ENCODE results near the gene TNPO2.
"Not testable (repeated sequence)": the region's sequence is repeated elsewhere in the genome, so short reads cannot be mapped to it uniquely, and the experiment has no call there.

TNPO2 gene

DNA sequence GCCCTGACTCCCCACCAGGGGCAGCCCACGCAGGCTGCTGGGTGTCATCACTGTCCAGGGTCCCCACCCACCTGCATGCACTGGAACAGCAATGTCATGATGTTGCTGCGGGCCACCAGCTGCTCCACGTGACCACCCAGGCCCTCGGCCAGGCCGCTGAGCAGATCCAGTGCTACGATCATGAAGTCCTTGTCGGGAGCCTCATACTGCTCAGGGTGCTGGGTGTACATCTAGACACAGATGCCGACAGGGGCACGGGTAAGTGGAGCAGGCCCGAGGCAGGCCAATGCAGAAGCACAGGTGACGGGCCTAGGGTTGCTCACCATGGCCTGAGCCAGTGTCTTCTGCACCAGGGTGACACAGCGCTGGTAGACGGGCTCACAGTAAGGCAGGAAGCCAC, 18.6 kb downstream of the TNPO2 start:
- no peak for DNase-seq (ENCODE audit: low read depth)

DNA sequence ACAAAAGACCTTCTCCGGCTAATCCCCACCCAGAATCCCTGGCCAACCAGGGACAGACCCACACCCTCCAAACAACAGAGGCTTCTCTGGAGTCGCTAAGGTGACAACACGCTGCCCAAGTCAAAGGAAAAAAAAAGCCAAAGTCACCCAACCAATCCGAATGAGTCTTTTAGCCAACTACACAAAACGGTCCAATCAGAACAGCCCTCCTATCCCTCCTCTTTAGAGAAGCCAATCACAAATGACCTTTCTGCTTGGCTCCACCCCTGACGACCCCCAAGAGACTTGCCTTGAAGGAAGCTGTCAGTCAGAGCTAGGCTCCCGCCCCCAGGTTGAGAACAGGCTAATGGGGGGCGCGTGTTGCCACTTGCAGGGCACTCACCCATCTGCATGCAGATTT, 20.7 kb downstream of the TNPO2 start:
- no peak for DNase-seq (ENCODE audit: low read depth)

DNA sequence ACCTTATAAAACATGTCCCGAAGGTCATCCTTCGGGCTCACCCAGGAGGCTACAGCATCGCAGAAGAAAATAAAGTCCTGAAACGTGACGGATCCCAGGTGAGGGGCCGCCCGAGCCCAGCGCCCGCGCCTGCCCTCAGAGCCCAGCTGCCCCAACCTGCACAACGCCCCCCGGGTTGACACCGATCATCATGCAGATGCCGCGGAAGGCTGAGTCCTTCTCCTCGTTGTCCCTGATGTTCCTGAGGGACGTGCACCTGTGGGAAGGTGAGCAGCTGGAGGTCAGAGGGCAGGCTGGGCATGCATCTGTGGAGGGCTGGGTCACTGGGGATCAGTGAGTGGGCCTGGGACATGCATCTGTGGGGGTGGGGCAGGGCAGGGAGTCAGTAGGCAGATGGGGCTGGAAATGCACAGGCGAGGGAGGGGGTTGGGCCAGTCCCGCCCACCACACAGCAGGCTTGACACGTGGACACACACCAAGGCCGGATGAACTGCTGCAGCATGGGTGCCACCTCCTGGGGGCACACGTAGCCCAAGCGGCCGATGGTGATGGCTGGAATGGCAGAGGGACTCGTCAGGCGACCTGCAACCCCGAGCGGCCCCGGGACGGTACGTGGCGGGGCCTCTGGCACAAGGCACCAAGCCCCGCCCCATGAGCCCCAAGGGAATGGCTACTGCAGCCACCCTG, 22.0 kb downstream of the TNPO2 start:
- no peak for DNase-seq (ENCODE audit: low read depth)

DNA sequence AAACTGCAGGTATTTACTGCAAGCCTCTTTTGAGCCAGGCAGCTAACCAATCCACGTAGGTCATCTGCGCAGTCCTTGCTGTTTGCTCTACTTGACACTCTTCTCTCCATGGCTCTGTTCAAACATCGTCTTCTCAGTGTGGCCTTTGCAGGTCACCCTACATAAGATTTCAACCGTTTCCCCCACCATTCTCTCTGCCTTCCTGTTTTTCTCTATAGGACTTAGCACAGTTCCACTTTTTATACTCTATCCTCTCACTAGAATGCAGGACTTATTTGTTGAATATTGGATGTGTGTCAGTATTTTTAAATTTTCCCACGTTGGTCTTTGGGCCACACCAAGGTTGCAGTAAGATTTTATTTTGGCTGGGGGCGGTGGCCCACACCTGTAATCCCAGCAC, 25.6 kb downstream of the TNPO2 start:
- no peak for DNase-seq (ENCODE audit: low read depth)

DNA sequence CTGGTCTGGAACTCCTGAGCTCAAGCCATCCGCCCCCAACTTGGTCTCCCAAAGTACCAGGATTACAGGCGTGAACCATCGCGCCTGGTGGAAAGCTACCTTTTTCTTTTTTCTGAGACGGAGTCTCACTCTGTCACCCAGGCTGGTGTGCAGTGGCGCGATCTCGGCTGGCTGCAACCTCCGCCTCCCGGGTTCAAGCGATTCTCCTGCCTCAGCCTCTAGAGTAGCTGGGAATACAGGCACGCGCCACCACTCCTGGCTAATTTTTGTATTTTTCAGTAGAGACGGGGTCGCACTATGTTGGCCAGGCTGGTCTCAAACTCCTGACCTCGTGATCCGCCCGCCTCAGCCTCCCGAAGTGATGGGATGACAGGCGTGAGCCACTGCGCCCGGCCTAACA, 26.3 kb downstream of the TNPO2 start:
- DNase-seq (ENCODE audit: low read depth), result not testable (repeated sequence)

DNA sequence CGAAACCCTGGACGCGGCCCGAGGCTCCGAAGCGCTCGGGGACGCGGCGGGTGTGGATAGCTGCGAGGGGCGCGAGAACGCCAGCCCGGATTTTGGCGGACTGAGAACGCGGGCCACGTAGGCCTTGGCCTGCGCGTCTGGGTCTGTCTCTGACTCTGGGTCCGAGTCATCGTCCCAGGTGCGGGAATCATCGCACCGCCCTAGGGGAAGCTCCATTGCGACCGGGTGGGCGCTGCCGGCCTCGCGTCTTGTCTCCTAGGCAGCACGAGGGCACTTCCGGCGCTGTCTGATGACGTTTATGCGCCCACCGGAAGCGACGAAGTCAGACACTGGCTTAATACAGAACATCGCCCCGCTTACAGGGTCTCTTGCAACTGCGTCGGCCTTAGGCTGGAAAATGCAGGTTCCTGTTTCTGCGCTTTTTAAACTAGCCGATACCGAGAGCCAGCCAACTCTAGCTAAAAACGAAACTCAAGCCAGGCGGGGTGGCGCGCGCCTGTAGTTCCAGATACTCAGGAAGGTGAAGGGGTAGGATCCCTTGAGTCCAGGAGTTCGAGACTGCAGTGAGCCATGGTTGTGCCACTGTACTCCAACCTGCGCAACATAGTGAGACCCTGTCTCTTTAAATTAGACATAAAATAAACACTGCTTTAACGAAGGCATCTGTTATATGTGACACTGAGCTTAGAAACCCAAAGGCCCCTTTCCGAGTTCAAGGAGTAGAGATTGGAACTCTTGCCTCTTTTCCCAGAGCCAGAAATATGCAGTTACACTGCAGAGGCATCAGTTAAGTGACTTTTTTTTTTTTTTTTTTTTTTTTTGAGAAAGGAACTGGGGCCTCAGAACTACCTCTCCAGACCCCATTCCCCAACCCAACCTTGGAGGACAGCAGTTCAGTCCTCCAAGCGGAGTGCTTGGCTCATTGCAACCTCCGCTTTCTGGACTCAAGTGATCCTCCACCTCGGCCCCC, 27.1 kb downstream of the TNPO2 start, which contains the start of gene FBXW9:
Gene FBXW9 (minus strand): TSS at position 266 of the 970 bp plus-strand sequence. CDS start 50 bp downstream, at position 216.
- DNase-seq (ENCODE audit: low read depth), result peak; percentile 79

DNA sequence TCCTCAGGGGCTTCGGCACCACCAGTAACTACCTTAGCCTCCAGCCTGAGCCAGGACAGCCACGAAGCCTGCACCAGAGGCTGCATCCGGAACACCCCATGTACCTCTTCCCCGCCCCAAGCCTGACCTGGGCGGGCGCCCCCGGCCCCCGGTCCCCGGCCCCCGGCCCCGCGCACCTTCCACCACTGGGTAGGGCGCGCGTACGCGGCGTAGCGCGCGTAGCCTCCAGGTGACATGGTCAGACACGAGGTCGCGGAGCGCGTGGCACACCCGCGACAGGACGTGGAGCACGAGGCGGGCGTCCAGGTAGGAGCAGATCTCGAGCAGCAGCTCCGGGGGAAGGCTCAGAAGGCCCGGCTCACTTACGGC, 27.8 kb downstream of the TNPO2 start:
- no peak for DNase-seq (ENCODE audit: low read depth)

DNA sequence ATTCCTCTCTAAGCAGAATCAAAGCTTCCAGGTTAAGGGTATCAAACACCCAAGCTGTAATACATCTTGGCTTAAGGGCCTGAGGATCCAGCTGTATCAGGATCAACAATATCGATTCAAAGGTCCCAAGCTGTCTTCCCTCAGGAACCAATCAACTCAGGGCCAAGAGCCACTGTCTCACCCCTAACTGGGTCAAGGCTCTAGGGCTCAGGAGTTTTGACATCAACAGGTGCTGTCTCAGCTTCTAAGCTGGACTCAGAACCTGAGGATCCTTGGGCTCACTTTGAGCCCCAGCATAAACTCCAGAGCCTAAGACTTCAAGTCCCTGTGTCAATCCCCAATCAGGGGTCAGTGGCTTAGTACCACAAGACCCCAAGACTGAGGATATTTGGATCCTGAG, 28.2 kb downstream of the TNPO2 start:
- DNase-seq (ENCODE audit: low read depth), result no peak

DNA sequence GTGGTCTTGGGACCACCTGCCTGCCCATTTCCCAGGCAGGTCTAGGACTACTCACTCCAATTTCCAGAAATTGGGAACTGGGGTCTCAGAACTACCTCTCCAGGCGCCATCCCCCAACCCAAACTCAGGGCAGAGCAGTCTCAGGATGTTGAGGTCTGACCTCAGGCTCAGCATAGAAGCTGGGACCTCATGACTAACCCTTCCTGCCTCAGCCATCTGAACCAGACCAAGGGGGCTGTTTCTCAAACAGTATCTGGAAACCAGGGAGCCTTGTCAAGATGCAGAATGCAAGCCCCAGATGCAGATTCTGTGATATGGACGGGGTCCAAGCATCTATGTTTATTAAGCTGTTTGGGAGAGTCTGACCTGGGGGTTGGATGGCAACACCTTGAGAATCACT, 28.6 kb downstream of the TNPO2 start:
- no peak for DNase-seq (ENCODE audit: low read depth)

DNA sequence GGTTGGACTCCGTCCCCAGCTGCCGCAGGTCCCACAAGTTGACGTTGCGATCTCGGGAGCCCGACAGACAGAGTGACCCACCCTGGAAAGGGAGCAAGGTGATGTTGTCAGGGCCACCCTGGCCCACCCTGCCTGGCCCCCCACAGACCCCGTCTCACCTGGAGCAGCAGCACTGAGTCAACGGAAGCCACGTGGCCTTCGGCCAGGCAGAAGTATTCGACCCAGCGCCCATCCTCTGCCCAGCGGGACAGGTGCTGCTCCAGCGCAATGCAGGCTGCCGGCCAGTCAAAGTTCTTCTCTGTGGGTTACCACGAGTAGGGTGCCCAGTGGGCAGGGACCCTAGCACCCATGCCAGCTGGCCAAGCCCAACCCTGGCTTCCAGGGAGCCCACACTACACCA, 29.1 kb downstream of the TNPO2 start:
- DNase-seq (ENCODE audit: low read depth), result no peak

DNA sequence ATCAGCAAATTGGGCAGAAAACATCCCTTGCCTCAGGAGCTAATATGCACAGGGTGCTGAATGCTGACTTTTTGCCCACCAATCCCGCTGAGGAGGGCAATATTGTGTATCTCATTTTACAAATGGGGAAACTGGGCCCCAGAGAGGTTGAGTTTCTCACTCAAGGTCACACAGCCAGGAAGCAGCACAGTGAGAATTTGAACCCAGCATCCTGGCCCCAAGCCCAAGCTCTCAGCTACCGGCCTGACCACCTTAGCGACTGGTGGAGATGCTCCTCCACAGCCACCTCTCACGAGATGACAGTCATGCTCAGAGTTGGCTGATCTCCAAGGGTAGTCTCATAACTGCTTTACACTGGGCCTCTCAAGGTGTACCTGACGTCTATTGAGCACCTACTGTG, 30.8 kb downstream of the TNPO2 start:
- no peak for DNase-seq (ENCODE audit: low read depth)

DNA sequence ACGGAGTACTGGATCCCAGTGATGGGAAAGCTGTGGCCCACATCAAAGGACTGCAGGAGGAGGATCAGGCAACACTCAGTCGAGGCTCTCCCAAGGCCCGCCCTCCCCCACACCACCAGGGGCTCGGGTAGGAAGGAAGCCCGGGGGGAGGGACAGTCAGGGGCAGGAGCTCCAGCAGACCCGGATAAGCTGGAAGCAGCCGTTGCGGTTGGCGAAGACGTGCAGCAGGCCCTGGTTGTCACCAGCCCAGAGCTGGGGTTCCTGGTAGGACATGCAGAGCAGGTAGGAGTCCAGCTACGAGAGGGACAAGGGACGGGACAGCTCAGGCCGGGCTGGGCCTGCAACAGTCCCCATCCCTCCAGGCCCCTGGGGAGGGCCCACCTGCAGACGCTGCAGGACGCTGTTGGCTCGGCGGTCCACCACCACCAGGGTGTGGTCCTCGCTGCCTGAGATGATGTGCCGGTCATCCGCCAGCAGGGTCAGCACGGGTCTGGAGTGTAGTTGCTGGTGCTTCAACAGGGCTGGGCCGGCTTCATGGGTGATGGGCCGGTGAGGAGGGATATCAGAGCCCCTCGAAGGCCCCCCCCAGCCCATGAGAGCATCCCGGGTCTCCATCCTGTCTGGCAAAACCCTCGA, 34.0 kb downstream of the TNPO2 start:
- DNase-seq (ENCODE audit: low read depth), result no peak

DNA sequence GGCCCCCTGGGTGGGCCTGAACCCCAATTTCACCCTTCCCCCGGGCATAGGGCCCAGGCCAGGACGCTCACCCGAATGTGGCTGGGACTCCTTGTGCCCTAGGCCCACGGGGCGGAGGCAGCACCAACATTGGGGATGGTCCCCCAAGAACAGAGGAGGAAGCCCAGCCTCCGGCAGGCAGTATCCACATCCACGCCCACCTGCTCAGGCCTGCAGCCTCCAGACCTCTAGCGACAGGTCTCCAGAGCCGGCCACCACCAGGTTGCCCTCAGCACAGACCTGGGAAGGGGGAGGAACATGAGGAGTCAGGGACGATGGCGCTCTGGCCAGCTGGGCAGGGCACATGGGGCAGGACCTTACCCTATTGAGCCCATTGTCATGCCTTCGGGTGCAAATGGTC, 34.7 kb downstream of the TNPO2 start:
- DNase-seq (ENCODE audit: low read depth), result no peak

DNA sequence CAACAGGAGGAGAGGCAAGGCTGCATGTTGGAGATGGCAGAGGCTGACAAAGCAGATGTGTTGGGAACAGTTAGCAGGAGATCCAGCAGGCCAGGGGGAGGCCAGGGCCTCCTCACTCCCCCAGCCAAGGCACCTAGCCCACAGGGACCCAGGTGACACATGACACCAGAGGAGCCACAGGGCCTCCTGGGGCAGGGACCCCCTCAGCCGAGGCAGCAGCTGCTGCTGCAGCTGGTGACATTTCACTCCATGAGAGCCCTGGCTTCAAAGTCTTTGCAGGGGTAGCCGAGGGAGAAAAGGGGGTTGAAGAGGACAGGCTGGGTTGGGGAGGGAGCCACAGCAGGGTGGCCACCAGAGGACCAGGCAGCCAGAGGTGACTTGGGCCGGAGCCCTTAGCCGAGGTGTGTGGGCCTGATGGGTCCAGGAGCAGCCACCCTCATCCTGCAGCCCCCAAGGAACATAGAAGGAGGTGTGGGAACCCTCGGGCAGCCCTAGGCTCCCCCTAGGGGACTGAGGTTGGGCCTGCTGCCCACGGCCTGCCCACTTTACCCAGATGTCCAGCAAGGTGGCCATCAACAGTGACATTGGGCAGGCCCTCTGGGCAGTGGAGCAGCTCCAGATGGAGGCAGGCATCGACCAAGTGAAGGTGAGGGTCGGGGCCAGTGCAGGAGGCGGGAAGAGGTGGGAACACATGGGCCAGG, 36.1 kb downstream of the TNPO2 start, which contains the start of gene GNG14:
Gene GNG14 (plus strand): TSS at position 503 of the 701 bp plus-strand sequence. CDS start 51 bp downstream, at position 554.
- no peak for DNase-seq (ENCODE audit: low read depth)

DNA sequence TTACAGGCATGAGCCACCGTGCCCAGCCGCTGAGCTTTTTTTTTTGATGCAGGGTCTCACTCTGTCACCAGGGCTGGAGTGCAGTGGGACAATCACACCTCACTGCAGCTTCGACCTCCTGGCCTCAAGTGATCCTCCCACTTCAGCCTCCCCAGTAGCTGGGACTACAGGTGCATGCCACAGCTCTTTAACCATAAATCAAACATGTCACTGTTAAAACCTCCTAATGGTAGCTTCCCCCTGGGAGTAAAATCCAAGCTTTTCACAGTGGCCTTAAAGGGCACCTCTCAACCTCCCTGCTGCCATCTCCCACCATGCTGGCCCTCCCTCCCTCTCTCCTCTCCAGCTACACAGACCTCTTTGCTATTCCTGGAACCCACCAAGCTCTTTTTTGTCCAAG, 37.9 kb downstream of the TNPO2 start:
- no peak for DNase-seq (ENCODE audit: low read depth)

DNA sequence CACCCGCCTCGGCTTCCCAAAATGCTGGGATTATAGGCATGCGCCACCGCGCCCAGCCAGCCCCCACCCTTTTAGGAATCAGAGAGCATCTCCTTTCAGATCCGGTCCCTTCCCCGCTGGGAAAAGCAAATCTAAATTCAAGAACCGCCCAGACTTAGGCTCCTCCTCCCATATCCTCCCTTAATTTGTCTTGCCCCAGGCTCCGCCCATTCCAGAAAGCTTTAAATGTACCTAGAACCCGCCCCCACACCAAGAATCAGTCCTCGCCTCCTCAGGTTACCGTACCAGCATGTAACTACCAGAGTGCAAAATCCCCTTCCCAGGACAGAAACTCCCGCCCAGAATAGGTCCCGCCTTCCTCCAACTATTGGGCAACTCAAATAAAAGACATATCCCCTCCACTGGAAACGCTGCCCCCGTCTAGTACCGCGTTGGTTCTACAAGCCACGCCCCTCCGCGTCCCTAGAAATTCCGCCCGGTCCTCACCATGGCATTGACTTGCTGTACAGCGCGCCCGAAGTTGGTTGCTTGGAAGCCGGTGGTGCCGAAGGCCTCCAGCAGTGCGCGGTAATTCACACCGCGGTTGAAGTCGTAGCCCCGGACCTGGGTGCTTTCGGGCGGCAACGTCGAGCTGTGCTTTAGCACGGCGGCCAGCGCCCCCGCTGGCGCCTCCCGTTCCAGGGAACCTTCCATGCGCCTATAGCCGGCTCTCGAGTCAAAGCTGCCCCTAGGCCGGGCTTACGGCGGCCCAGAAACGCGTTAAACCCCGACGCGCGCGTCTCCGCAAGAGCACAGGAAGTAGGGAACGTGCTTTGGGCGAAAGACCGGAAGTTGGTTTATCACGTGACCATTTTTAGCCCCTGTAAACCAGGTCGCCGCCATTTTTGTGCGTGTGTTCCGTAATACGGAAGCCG, 42.4 kb downstream of the TNPO2 start, which contains the start of gene DHPS:
Gene DHPS (minus strand): TSS at position 807 of the 914 bp plus-strand sequence. CDS start 114 bp downstream, at position 693.
- peak; percentile 95 for DNase-seq (ENCODE audit: low read depth)

DNA sequence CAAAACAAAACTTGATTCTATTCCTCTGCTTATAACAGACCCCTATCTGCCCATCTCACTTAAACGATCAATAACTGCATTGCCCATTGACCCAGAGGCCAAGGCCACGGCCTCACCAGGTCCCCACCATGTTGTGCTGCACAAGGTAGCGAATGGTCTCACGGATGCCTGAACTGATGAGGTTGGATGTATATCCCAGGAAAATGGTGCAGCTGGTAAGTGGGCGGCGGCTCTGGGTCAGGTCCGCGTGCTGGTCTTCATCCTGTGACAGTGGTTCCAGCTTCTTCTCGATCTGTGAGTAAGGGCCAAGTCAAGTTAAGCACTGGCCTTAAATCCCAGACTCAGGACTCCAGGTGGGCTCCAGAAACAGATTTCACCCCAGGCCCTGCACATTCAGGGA, 43.7 kb downstream of the TNPO2 start:
- no peak for DNase-seq (ENCODE audit: low read depth)

DNA sequence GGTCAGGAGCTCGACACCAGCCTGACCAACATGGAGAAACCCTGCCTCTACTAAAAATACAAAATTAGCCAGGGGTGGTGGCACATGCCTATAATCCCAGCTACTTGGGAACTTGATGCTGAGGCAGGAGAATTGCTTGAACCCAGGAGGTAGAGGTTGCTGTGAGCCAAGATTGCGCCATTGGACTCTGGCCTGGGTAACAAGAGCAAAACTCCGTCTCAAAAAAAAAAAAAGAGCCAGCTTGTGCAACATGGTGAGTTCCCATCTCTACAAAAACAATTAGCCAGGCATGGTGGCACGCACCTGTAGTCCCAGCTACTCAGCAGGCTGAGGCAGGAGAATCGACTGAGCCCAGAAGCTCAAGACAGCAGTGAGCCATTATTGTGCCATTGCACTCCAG, 45.7 kb downstream of the TNPO2 start:
- not testable (repeated sequence) for DNase-seq (ENCODE audit: low read depth)

DNA sequence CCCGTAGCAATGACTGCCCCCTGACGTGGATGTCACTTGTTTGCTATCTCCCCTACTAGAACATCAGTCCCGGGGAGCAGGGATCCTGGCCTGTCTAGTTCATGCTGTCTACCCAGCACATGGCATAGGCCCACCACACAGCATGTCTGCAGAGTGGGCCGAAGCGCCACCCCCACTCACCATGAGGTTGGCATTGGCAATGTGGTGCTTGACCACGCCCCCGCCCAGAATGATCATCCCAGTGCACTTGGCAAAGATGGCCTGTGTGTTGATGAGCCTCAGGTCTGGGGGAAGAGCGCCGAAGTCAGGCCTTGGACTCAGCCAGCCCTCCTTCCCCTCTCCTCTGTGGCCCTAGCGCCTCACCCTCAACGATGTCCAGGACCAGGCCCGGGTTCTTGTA, 46.8 kb downstream of the TNPO2 start:
- no peak for DNase-seq (ENCODE audit: low read depth)

DNA sequence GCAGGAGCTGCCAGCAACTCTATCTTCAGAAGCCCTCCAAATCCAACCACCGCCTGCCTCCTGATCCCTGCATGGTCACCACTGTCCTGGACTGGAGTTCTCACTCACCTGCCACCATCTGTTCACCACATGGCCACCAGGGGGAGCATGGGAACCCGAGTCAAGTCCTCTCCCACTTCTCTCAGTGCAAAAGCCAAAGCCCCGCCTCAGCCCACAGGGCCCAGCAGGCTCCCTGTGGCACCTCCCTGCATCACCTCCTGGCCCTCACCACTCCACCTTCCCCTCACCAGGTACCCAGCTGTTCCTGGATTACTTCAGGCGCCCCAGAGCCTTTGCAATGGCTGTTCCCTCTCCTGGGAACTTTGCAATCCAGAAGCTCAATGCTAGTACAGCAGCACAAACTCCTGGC, 47.3 kb downstream of the TNPO2 start:
- no peak for DNase-seq (ENCODE audit: low read depth)

DNA sequence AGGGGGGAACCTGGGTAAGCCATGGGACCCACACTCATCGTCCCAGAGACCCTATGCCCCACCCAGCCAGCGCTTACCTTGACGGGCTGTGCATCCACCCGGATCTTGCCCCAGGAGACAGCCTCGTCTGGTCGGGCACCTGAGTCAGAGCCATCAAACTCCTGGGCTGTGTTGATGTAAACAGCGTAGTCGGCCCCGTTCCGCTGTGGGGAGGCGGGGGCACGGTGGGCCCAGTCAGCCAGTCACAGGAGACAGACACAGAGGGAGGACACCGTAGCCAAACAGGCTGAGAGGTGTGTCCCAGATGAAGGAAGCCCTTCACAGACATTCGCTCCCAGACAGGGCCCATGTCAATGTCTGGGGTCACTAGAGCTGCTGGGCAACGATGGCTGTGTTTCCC, 47.8 kb downstream of the TNPO2 start:
- no peak for DNase-seq (ENCODE audit: low read depth)
